Measurements from ENCODE around the gene TUBB1.

Gene TUBB1

GRCh38 chr20:58987790-58988564, 31.3 kb upstream of the TUBB1 start:
- no peak overlapping the region for H3K27ac ChIP-seq
- no peaks in the 10 kb centered on the region for H3K27me3 ChIP-seq
- peaks cover 19% of the 10 kb centered on the region for H3K4me1 ChIP-seq
- no peak overlapping the region for H3K4me2 ChIP-seq
- peaks cover 62% of the 10 kb centered on the region for H4K20me1 ChIP-seq
- no peak for TF ChIP-seq Cebpa-rat (IDR thresholded peaks at IDR 0.05)
- no peaks in the 10 kb centered on the region for H3K9me3 ChIP-seq
- no peak overlapping the region for H3K4me3 ChIP-seq
- H3K36me3 ChIP-seq: peaks cover 91% of the 10 kb centered on the region
- no peak overlapping the region for H3K9ac ChIP-seq

- H3K27ac ChIP-seq: no peak overlapping the region
- H3K27me3 ChIP-seq: no peaks in the 10 kb centered on the region
- no peak for TF ChIP-seq Cebpa-rat (IDR thresholded peaks at IDR 0.05)
- peaks cover 96% of the 10 kb centered on the region for H3K36me3 ChIP-seq
- H3K9me3 ChIP-seq: no peaks in the 10 kb centered on the region
- no peak overlapping the region for H3K4me2 ChIP-seq
- H3K4me1 ChIP-seq: peaks cover 13% of the 10 kb centered on the region
- H4K20me1 ChIP-seq: peaks cover 60% of the 10 kb centered on the region
- no peak overlapping the region for H3K4me3 ChIP-seq
- H3K9ac ChIP-seq: no peak overlapping the region
Measured at GRCh38 chr20:58988565-58988882, 30.7 kb upstream of the TUBB1 start.

GRCh38 chr20:58989196-58989595, 30.0 kb upstream of the TUBB1 start:
- Histone ChIP-seq H3K4me2 (no peak overlapping the region), H3K4me1 (peaks cover 7% of the 10 kb centered on the region), H3K9ac (no peak overlapping the region), H3K9me3 (no peaks in the 10 kb centered on the region), H3K36me3 (peaks cover 100% of the 10 kb centered on the region), H3K27me3 (no peaks in the 10 kb centered on the region), H3K4me3 (no peak overlapping the region), H4K20me1 (peaks cover 57% of the 10 kb centered on the region), H3K27ac (no peak overlapping the region)
- no peak for TF ChIP-seq Cebpa-rat (IDR thresholded peaks at IDR 0.05)

- Histone ChIP-seq H3K27me3 (no peaks in the 10 kb centered on the region), H4K20me1 (peaks cover 47% of the 10 kb centered on the region), H3K4me1 (no peaks in the 10 kb centered on the region), H3K27ac (no peak overlapping the region), H3K36me3 (peaks cover 100% of the 10 kb centered on the region), H3K4me3 (no peak overlapping the region), H3K4me2 (no peak overlapping the region), H3K9ac (no peak overlapping the region), H3K9me3 (no peaks in the 10 kb centered on the region)
- TF ChIP-seq Cebpa-rat (IDR thresholded peaks at IDR 0.05): no peak
Measured at GRCh38 chr20:58990651-58991445, 28.4 kb upstream of the TUBB1 start.

GRCh38 chr20:58991715-58992114, 27.5 kb upstream of the TUBB1 start:
- Histone ChIP-seq H4K20me1 (peaks cover 39% of the 10 kb centered on the region), H3K36me3 (peaks cover 100% of the 10 kb centered on the region), H3K27ac (no peak overlapping the region), H3K9me3 (no peaks in the 10 kb centered on the region), H3K4me3 (no peak overlapping the region), H3K27me3 (no peaks in the 10 kb centered on the region), H3K4me2 (no peak overlapping the region), H3K9ac (no peak overlapping the region), H3K4me1 (no peaks in the 10 kb centered on the region)
- no peak for TF ChIP-seq Cebpa-rat (IDR thresholded peaks at IDR 0.05)

- H3K27ac ChIP-seq: no peak overlapping the region
- no peak overlapping the region for H3K4me3 ChIP-seq
- no peak for TF ChIP-seq Cebpa-rat (IDR thresholded peaks at IDR 0.05)
- H4K20me1 ChIP-seq: peaks cover 27% of the 10 kb centered on the region
- H3K36me3 ChIP-seq: peaks cover 100% of the 10 kb centered on the region
- no peaks in the 10 kb centered on the region for H3K27me3 ChIP-seq
- no peak overlapping the region for H3K9ac ChIP-seq
- no peaks in the 10 kb centered on the region for H3K9me3 ChIP-seq
- no peak overlapping the region for H3K4me2 ChIP-seq
- no peaks in the 10 kb centered on the region for H3K4me1 ChIP-seq
Measured at GRCh38 chr20:58992911-58993310, 26.3 kb upstream of the TUBB1 start.

GRCh38 chr20:58993332-58994248, 25.6 kb upstream of the TUBB1 start:
- H3K36me3 ChIP-seq: peaks cover 93% of the 10 kb centered on the region
- H3K27me3 ChIP-seq: no peaks in the 10 kb centered on the region
- no peak overlapping the region for H3K9ac ChIP-seq
- peaks cover 20% of the 10 kb centered on the region; the same call in 1 of the 2 replicates for H4K20me1 ChIP-seq
- H3K9me3 ChIP-seq: no peaks in the 10 kb centered on the region
- no peak for TF ChIP-seq Cebpa-rat (IDR thresholded peaks at IDR 0.05)
- no peaks in the 10 kb centered on the region for H3K4me1 ChIP-seq
- no peak overlapping the region for H3K27ac ChIP-seq
- H3K4me2 ChIP-seq: no peak overlapping the region
- no peak overlapping the region for H3K4me3 ChIP-seq

GRCh38 chr20:58994390-58995159, 24.7 kb upstream of the TUBB1 start:
- peaks cover 20% of the 10 kb centered on the region; the same call in 1 of the 2 replicates for H4K20me1 ChIP-seq
- no peak overlapping the region for H3K27ac ChIP-seq
- no peaks in the 10 kb centered on the region for H3K4me1 ChIP-seq
- no peak overlapping the region for H3K9ac ChIP-seq
- no peaks in the 10 kb centered on the region for H3K9me3 ChIP-seq
- peaks cover 83% of the 10 kb centered on the region for H3K36me3 ChIP-seq
- H3K4me2 ChIP-seq: no peak overlapping the region
- H3K27me3 ChIP-seq: no peaks in the 10 kb centered on the region
- no peak overlapping the region for H3K4me3 ChIP-seq
- TF ChIP-seq Cebpa-rat (IDR thresholded peaks at IDR 0.05): no peak

Measured in BLaER1 (cell line).